Measurements from ENCODE around the gene NCOA5. TPM values are rescaled to one million over a fixed set of nuclear protein-coding genes. Genes with fewer than 3 reads are reported as not detected.

NCOA5 gene
- total and polyA plus RNA-seq, 9 of the 15 experiments (the other 6 are each of a cell fraction or from before 2014, with no cell fraction given), result 3.9 to 22.8 (median 13.8) TPM

DNA sequence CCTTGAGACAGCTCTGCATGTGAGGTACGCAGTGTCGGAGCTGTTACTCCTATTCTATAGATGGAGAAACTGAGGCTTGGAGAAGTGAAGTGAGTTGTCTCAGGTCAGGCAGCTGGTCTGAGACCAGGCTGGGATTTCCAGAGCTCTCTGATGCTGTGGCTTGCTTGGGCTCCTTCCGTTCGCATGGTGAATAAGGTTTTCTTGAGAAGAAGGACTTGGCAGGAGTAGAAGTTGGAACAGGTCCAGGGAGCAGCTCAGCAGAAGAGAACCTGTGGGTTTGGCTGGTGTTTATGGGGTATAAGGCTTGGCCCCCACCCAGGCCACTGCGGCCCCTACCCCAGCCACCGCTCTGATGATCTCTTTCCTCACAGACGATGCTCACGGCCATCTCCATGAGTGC lies 53.4 kb downstream of the NCOA5 start:
- Histone ChIP-seq H3K36me3 (ENCODE audit: control insufficient read depth, insufficient read depth, low read length) (no peaks in the 10 kb centered on the region), H2AFZ (ENCODE audit: low read depth, low read length) (no peak overlapping the region), H3K4me1 (replicated peaks in 1 of 2; ENCODE audit: control insufficient read depth in 2 of 2, insufficient read depth in 2 of 2, low read length in 2 of 2) (peaks cover 0 to 9% of the 10 kb centered on the region in 2 experiments; a peak in 1 of 5 replicates), H3K4me2 (ENCODE audit: insufficient read depth, low read length) (no peak overlapping the region), H3K9ac (ENCODE audit: insufficient read depth in 1 of 2, low read depth in 2 of 2, low read length in 2 of 2) (no peak overlapping the region), H4K20me1 (replicated peaks; ENCODE audit: control insufficient read depth, insufficient read depth, low read length) (peaks cover 19% of the 10 kb centered on the region), H3K9me1 (ENCODE audit: control insufficient read depth, insufficient read depth, low read length) (no peaks in the 10 kb centered on the region), H3K27ac (ENCODE audit: extremely low read depth, low read depth, low read length) (no peak overlapping the region), H3K27me3 (ENCODE audit: control insufficient read depth in 2 of 2, insufficient read depth in 2 of 2, low read length in 2 of 2) (peaks cover 12 to 31% of the 10 kb centered on the region in 2 experiments), H3K4me3 (no peak overlapping the region), H3K9me3 (replicated peaks; ENCODE audit: control insufficient read depth, insufficient read depth, low read depth, low read length) (no peaks in the 10 kb centered on the region), H3K79me2 (ENCODE audit: control insufficient read depth, insufficient read depth, low read length) (no peaks in the 10 kb centered on the region)
- ChIA-PET CTCF (ENCODE audit: low intra/inter-chr PET ratio) (no interaction called here), POLR2A (no interaction called here)
- DNase-seq (ENCODE audit: extremely low read depth in 1 of 4, low spot score in 3 of 4) (no peak), FAIRE-seq (no peak), ATAC-seq (no peak)
- intact Hi-C loops (cut with micrococcal nuclease), result no loop called here
- no TSS peak for BruUV-seq (replicated peaks)
- TF ChIP-seq U2AF2 (optimal IDR thresholded peaks at IDR 0.05; ENCODE audit: low read depth, low read length) (no peak), TSC22D4 (tag; IDR thresholded peaks at IDR 0.05) (no peak), FUS (optimal IDR thresholded peaks at IDR 0.05; ENCODE audit: low read depth, low read length) (no peak)
- TF ChIP-seq, protein P1, sequence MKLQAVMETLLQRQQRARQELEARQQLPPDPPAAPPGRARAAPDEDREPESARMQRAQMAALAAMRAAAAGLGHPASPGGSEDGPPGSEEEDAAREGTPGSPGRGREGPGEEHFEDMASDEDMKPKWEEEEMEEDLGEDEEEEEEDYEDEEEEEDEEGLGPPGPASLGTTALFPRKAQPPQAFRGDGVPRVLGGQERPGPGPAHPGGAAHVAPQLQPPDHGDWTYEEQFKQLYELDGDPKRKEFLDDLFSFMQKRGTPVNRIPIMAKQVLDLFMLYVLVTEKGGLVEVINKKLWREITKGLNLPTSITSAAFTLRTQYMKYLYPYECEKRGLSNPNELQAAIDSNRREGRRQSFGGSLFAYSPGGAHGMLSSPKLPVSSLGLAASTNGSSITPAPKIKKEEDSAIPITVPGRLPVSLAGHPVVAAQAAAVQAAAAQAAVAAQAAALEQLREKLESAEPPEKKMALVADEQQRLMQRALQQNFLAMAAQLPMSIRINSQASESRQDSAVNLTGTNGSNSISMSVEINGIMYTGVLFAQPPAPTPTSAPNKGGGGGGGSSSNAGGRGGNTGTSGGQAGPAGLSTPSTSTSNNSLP (IDR thresholded peaks at IDR 0.05; ENCODE audit: borderline replicate concordance, low read depth, low read length), result no peak
- in situ Hi-C loops (cut with MboI), result no loop called here
- WGBS (ENCODE audit: insufficient coverage, low coverage, missing lambda C conversion rate), result 2% methylated on average over 8 of the region's 8 CpGs

GRCh38 chr20:46035713-46036112 lies 54.0 kb downstream of the NCOA5 start:
- no peak overlapping the region for H3K9ac ChIP-seq (ENCODE audit: insufficient read depth in 1 of 2, low read depth in 2 of 2, low read length in 2 of 2)
- H2AFZ ChIP-seq (ENCODE audit: low read depth, low read length), result no peak overlapping the region
- in situ Hi-C loops (cut with MboI), result no loop called here
- intact Hi-C loops (cut with micrococcal nuclease), result no loop called here
- H3K9me1 ChIP-seq (ENCODE audit: control insufficient read depth, insufficient read depth, low read length), result no peaks in the 10 kb centered on the region
- 3% methylated on average over 6 of the region's 6 CpGs for WGBS (ENCODE audit: insufficient coverage, low coverage, missing lambda C conversion rate)
- H3K27me3 ChIP-seq (ENCODE audit: control insufficient read depth in 2 of 2, insufficient read depth in 2 of 2, low read length in 2 of 2), result peaks cover 12 to 35% of the 10 kb centered on the region in 2 experiments
- ATAC-seq (no peak), DNase-seq (ENCODE audit: extremely low read depth in 1 of 4, low spot score in 3 of 4) (no peak), FAIRE-seq (no peak)
- H3K27ac ChIP-seq (ENCODE audit: extremely low read depth, low read depth, low read length), result no peak overlapping the region
- no peak overlapping the region for H3K4me2 ChIP-seq (ENCODE audit: insufficient read depth, low read length)
- H3K36me3 ChIP-seq (ENCODE audit: control insufficient read depth, insufficient read depth, low read length), result no peaks in the 10 kb centered on the region
- BruUV-seq (replicated peaks), result no TSS peak
- no peaks in the 10 kb centered on the region for H3K79me2 ChIP-seq (ENCODE audit: control insufficient read depth, insufficient read depth, low read length)
- CTCF ChIA-PET (ENCODE audit: low intra/inter-chr PET ratio), result no interaction called here
- POLR2A ChIA-PET, result no interaction called here
- peaks cover 16% of the 10 kb centered on the region for H4K20me1 ChIP-seq (replicated peaks; ENCODE audit: control insufficient read depth, insufficient read depth, low read length)
- H3K9me3 ChIP-seq (replicated peaks; ENCODE audit: control insufficient read depth, insufficient read depth, low read depth, low read length), result no peaks in the 10 kb centered on the region
- H3K4me3 ChIP-seq, result no peak overlapping the region
- peaks cover 0 to 10% of the 10 kb centered on the region in 2 experiments; a peak in 1 of 5 replicates for H3K4me1 ChIP-seq (replicated peaks in 1 of 2; ENCODE audit: control insufficient read depth in 2 of 2, insufficient read depth in 2 of 2, low read length in 2 of 2)
- TF ChIP-seq ZNF184 (CRISPR knock-in tag; IDR thresholded peaks at IDR 0.05), result no peak
- TF ChIP-seq ERF (CRISPR knock-in tag; IDR thresholded peaks at IDR 0.05), result no peak
- no peak for TF ChIP-seq GTF3C2 (IDR thresholded peaks at IDR 0.05; ENCODE audit: borderline replicate concordance, extremely low read depth, insufficient read length)
- no peak for TF ChIP-seq BHLHE40 (IDR thresholded peaks at IDR 0.05; ENCODE audit: low read length)
- TF ChIP-seq ARHGAP35 (IDR thresholded peaks at IDR 0.05; ENCODE audit: partially characterized antibody), result no peak
- no peak for TF ChIP-seq ZNF431 (CRISPR knock-in tag; IDR thresholded peaks at IDR 0.05)
- TF ChIP-seq BCOR (IDR thresholded peaks at IDR 0.05), result no peak
- no peak for TF ChIP-seq CBX2 (IDR thresholded peaks at IDR 0.05; ENCODE audit: insufficient read depth, low read length, poor library complexity, severe bottlenecking)
- TF ChIP-seq TCF7 (IDR thresholded peaks at IDR 0.05; ENCODE audit: borderline replicate concordance), result no peak
